H1 (cell line): ENCODE data around the gene TAOK1. TPM values are rescaled to one million over a fixed set of nuclear protein-coding genes. Genes with fewer than 3 reads are reported as not detected.

Source experiments
- CTCF ChIA-PET: fragments of 300-600 bp; sonication (Branson Sonifier 250); formaldehyde crosslinking; loops from one replicate; lab custom pipeline; 2021; ENCODE audit not compliant: partially characterized antibody; lab: Charles Lee
- POLR2A ChIA-PET: fragments of 300-600 bp; sonication (Branson Sonifier 250); formaldehyde crosslinking; loops from one replicate; lab custom pipeline; 2021; ENCODE audit warnings: inconsistent platforms; ENCODE audit not compliant: partially characterized antibody; lab: Charles Lee
- DNase-seq, 2 experiments: peaks; one replicate each; pipeline versions ENCODE4 v3.0.0 to v3.0.0-alpha.2; 2010 to 2022; ENCODE audit warnings: low spot score in 2 of 2, low read depth in 1 of 2, mixed read lengths in 1 of 2
- FAIRE-seq: peaks from 2 replicates; lab custom pipeline; 2011; peaks lifted over from hg19 to GRCh38; lab: Jason Lieb, UNC
- H2AFZ ChIP-seq: 2 replicates; pipeline ENCODE4 v1.8.1; 2012; ENCODE audit warnings: low read length, inconsistent platforms
- H2AK5ac ChIP-seq: 2 replicates; pipeline ENCODE4 v1.6.1; 2013; ENCODE audit warnings: low read depth, low read length
- H2BK120ac ChIP-seq: replicated peaks from 2 replicates; pipeline ENCODE3; 2013; ENCODE audit warnings: low read depth, low read length, inconsistent platforms
- H2BK12ac ChIP-seq: 2 replicates; pipeline ENCODE4 v1.6.1; 2013; ENCODE audit warnings: low read depth, low read length
- H2BK15ac ChIP-seq: 2 replicates; pipeline ENCODE4 v1.6.1; 2013; ENCODE audit warnings: low read length
- H2BK20ac ChIP-seq: 2 replicates; pipeline ENCODE4 v1.6.1; 2013; ENCODE audit warnings: low read length
- H2BK5ac ChIP-seq: 2 replicates; pipeline ENCODE4 v1.6.1; 2013; ENCODE audit warnings: low read depth, low read length
- H3K14ac ChIP-seq: 2 replicates; pipeline ENCODE4 v1.6.1; 2013; ENCODE audit warnings: inconsistent platforms; ENCODE audit not compliant: insufficient read length
- H3K18ac ChIP-seq: 2 replicates; pipeline ENCODE4 v1.6.1; 2013; ENCODE audit warnings: low read length; ENCODE audit errors: extremely low read depth
- H3K23ac ChIP-seq: 2 replicates; pipeline ENCODE4 v1.6.1; 2013; ENCODE audit warnings: inconsistent platforms; ENCODE audit not compliant: insufficient read length
- H3K23me2 ChIP-seq: 2 replicates; pipeline ENCODE4 v1.6.1; 2013; ENCODE audit warnings: low read depth, low read length
- H3K27ac ChIP-seq: 2 replicates; pipeline ENCODE4 v1.6.1; 2011; ENCODE audit warnings: low read depth, low read length, inconsistent platforms
- H3K27me3 ChIP-seq, 4 experiments: replicated peaks in 1 of 4; 1 replicate in 1 of 4; 2 replicates in 3 of 4; pipeline versions ENCODE4 v1.6.1 to v1.8.1; 2011 to 2013; ENCODE audit warnings: low read length in 3 of 4, mild to moderate bottlenecking in 3 of 4, inconsistent platforms in 2 of 4, mixed read lengths in 2 of 4, moderate library complexity in 1 of 4; ENCODE audit not compliant: control insufficient read depth in 3 of 4, insufficient read depth in 3 of 4; ENCODE audit errors: extremely low read depth in 1 of 4
- H3K36me3 ChIP-seq, 4 experiments: 2 replicates each; pipeline versions ENCODE4 v1.6.1 to v1.8.1; 2011 to 2013; ENCODE audit warnings: mild to moderate bottlenecking in 4 of 4, low read length in 3 of 4, moderate library complexity in 2 of 4, control low read depth in 1 of 4, inconsistent platforms in 1 of 4; ENCODE audit not compliant: insufficient read depth in 4 of 4, control insufficient read depth in 2 of 4
- H3K4ac ChIP-seq: replicated peaks from 2 replicates; pipeline ENCODE3; 2013; ENCODE audit warnings: low read length, low read depth, mixed read lengths, inconsistent platforms; ENCODE audit not compliant: insufficient read length
- H3K4me1 ChIP-seq, 4 experiments: replicated peaks in 1 of 4; 1 replicate in 1 of 4; 2 replicates in 3 of 4; pipeline versions ENCODE4 v1.6.1 to v1.8.1; 2011 to 2013; ENCODE audit warnings: low read length in 3 of 4, inconsistent platforms in 2 of 4, mixed read lengths in 1 of 4; ENCODE audit not compliant: insufficient read depth in 4 of 4, control insufficient read depth in 3 of 4
- H3K4me2 ChIP-seq, 2 experiments: 2 replicates each; pipeline versions ENCODE4 v1.6.1 to v1.8.1; 2011 to 2013; ENCODE audit warnings: low read depth in 2 of 2, low read length in 2 of 2, control low read depth in 1 of 2, inconsistent platforms in 1 of 2, mild to moderate bottlenecking in 1 of 2; ENCODE audit not compliant: insufficient read depth in 1 of 2
- H3K4me3 ChIP-seq, 4 experiments: fragments of 200-600, 300-600 bp in 1 of 4; sonication (generic), shearing (Covaris generic), sonication (Bioruptor Twin) in 1 of 4; 2 replicates each; pipeline versions ENCODE4 v1.5.1 to v1.8.1; 2011 to 2016; ENCODE audit warnings: low read length in 4 of 4, low read depth in 3 of 4, control low read depth in 2 of 4, inconsistent platforms in 2 of 4, mild to moderate bottlenecking in 2 of 4, mixed read lengths in 1 of 4, moderate library complexity in 1 of 4; ENCODE audit not compliant: insufficient read depth in 2 of 4; ENCODE audit errors: extremely low read depth in 1 of 4
- H3K56ac ChIP-seq: replicated peaks from 2 replicates; pipeline ENCODE3; 2013; ENCODE audit warnings: low read depth, mild to moderate bottlenecking, mixed read lengths, low read length, inconsistent platforms; ENCODE audit not compliant: insufficient read length
- H3K79me1 ChIP-seq: 2 replicates; pipeline ENCODE4 v1.6.1; 2013; ENCODE audit warnings: low read depth, low read length, control low read depth
- H3K79me2 ChIP-seq, 2 experiments: 2 replicates each; pipeline versions ENCODE4 v1.6.1 to v1.8.1; 2012 to 2013; ENCODE audit warnings: low read length in 2 of 2, mild to moderate bottlenecking in 2 of 2, inconsistent platforms in 1 of 2; ENCODE audit not compliant: insufficient read depth in 2 of 2, control insufficient read depth in 1 of 2
- H3K9ac ChIP-seq, 4 experiments: replicated peaks in 1 of 4; 1 replicate in 1 of 4; 2 replicates in 3 of 4; pipeline versions ENCODE4 v1.6.1 to v1.8.1; 2011 to 2013; ENCODE audit warnings: low read depth in 3 of 4, low read length in 3 of 4, control low read depth in 2 of 4, mild to moderate bottlenecking in 2 of 4, moderate library complexity in 2 of 4, inconsistent platforms in 1 of 4; ENCODE audit errors: extremely low read depth in 1 of 4
- H3K9me3 ChIP-seq, 2 experiments: 2 replicates each; pipeline versions ENCODE4 v1.6.1 to v1.8.1; 2012 to 2013; ENCODE audit warnings: mild to moderate bottlenecking in 2 of 2, moderate library complexity in 2 of 2, control low read depth in 1 of 2, inconsistent platforms in 1 of 2, low read depth in 1 of 2, low read length in 1 of 2, mixed read lengths in 1 of 2; ENCODE audit not compliant: insufficient read depth in 2 of 2
- H4K20me1 ChIP-seq, 2 experiments: replicated peaks in 1 of 2; 2 replicates each; pipeline versions ENCODE3 to v1.8.1; 2011 to 2013; ENCODE audit warnings: inconsistent platforms in 2 of 2, low read length in 2 of 2, mild to moderate bottlenecking in 1 of 2; ENCODE audit not compliant: insufficient read depth in 2 of 2, control insufficient read depth in 1 of 2
- H4K5ac ChIP-seq: 2 replicates; pipeline ENCODE4 v1.6.1; 2013; ENCODE audit warnings: low read length, low read depth, mixed read lengths, inconsistent platforms; ENCODE audit not compliant: insufficient read length
- H4K8ac ChIP-seq: 2 replicates; pipeline ENCODE4 v1.8.0; 2013; ENCODE audit warnings: mild to moderate bottlenecking, moderate library complexity, low read length, inconsistent platforms; ENCODE audit not compliant: insufficient read depth; ENCODE audit errors: extremely low read depth
- H4K91ac ChIP-seq: replicated peaks from 2 replicates; pipeline ENCODE3; 2013; ENCODE audit warnings: low read length, mixed read lengths, inconsistent platforms; ENCODE audit not compliant: insufficient read length
- CBX8 ChIP-seq: fragments of 300-800, 300-1000 bp; sonication (generic); IDR thresholded peaks from 2 replicates; pipeline ENCODE4 v1.7.1; 2016; ENCODE audit warnings: low read depth, low read length, borderline replicate concordance
- CEBPB ChIP-seq: IDR thresholded peaks from 2 replicates; pipeline ENCODE4 v1.6.1; 2012; ENCODE audit warnings: low read depth, low read length
- CHD1 ChIP-seq: IDR thresholded peaks from 2 replicates; pipeline ENCODE4 v1.6.1; 2012; ENCODE audit warnings: low read depth, low read length, improper control_type of control experiment
- CHD2 ChIP-seq: IDR thresholded peaks from 2 replicates; pipeline ENCODE4 v1.6.1; 2012; ENCODE audit warnings: low read length, improper control_type of control experiment
- CTBP2 ChIP-seq: IDR thresholded peaks from 2 replicates; pipeline ENCODE4 v1.7.0; 2011; ENCODE audit warnings: borderline replicate concordance, mild to moderate bottlenecking, moderate library complexity, mixed read lengths, low read length; ENCODE audit not compliant: insufficient read depth, insufficient read length
- HDAC6 ChIP-seq: IDR thresholded peaks from one replicate; pipeline ENCODE4 v1.7.1; 2012; ENCODE audit warnings: low read depth, mild to moderate bottlenecking, inconsistent platforms, low read length, moderate library complexity
- MAFK ChIP-seq: IDR thresholded peaks from 2 replicates; pipeline ENCODE4 v1.6.1; 2012; ENCODE audit warnings: low read depth, mild to moderate bottlenecking, improper control_type of control experiment, low read length
- PHF8 ChIP-seq: fragments of 200-600 bp; sonication (generic); conservative IDR thresholded peaks from 2 replicates; pipeline ENCODE4 v1.7.1; 2012; ENCODE audit warnings: low read depth, mild to moderate bottlenecking, inconsistent platforms, low read length, moderate library complexity
- POLR2AphosphoS5 ChIP-seq: IDR thresholded peaks from 2 replicates; pipeline ENCODE4 v1.6.1; 2011; ENCODE audit warnings: low read depth, low read length
- SIN3A ChIP-seq, 2 experiments: IDR thresholded peaks in 1 of 2; conservative IDR thresholded peaks in 1 of 2; 2 replicates each; pipeline ENCODE4 v1.6.1; 2011 to 2012; ENCODE audit warnings: low read length in 2 of 2, improper control_type of control experiment in 1 of 2, low read depth in 1 of 2, mild to moderate bottlenecking in 1 of 2
- SIRT6 ChIP-seq: IDR thresholded peaks from one replicate; pipeline ENCODE4 v1.7.1; 2012; ENCODE audit warnings: low read length, inconsistent platforms
- SP1 ChIP-seq: IDR thresholded peaks from 2 replicates; pipeline ENCODE4 v1.6.1; 2011; ENCODE audit warnings: low read depth, low read length
- SRF ChIP-seq: IDR thresholded peaks from 2 replicates; pipeline ENCODE4 v1.6.1; 2011; ENCODE audit warnings: mild to moderate bottlenecking, low read depth, low read length, moderate library complexity
- TCF12 ChIP-seq: IDR thresholded peaks from 2 replicates; pipeline ENCODE4 v1.6.1; 2011; ENCODE audit warnings: low read depth, mild to moderate bottlenecking, low read length
- WGBS, 2 experiments: shearing (Covaris generic) in 1 of 2; methylation state at CpG; one replicate each; pipeline versions ENCODE4 v1.1.6 to v1.1.7; 2013 to 2015; ENCODE audit warnings: low lambda C conversion rate in 2 of 2, mixed read lengths in 2 of 2, inconsistent platforms in 1 of 2, low coverage in 1 of 2, missing lambda C conversion rate in 1 of 2; ENCODE audit not compliant: insufficient replicate concordance in 2 of 2, insufficient coverage in 1 of 2, insufficient read length in 1 of 2; ENCODE audit errors: extremely low coverage in 1 of 2, missing lambda C conversion rate in 1 of 2; 5-methylcytosine and 5-hydroxymethylcytosine counted together
- polyA plus RNA-seq, 7 experiments: library from polyadenylated mRNA; depleted of rRNA in 3 of 7; stranded (reverse) in 5 of 7; unstranded in 2 of 7; fragments of >200 nt in 5 of 7; fragments of 200-250 nt in 2 of 7; gene quantifications; 1 replicate in 5 of 7; 2 replicates in 1 of 7; 4 replicates in 1 of 7; pipeline versions ENCODE4 v1.2.1 to v1.2.3, GENCODE V29; 2011 to 2013; ENCODE audit warnings: missing spikeins in 2 of 7, mixed read lengths in 2 of 7
- total RNA-seq: library from RNA; stranded (reverse); fragmentation: NEBNext Ultra II Directional; extraction: Animal tissue kit (Norgen Biotek cat#: 25700); gene quantifications from 2 replicates; pipeline ENCODE4 v1.2.1, GENCODE V29; 2021
- TF ChIP-seq, protein P1 (sequence below): IDR thresholded peaks from 2 replicates; pipeline ENCODE4 v1.6.1; 2012; ENCODE audit warnings: inconsistent platforms

Gene TAOK1
- total and polyA plus RNA-seq, 2 of the 8 experiments (the other 6 are each of a cell fraction or from before 2014, with no cell fraction given), result 12.2 to 90.6 TPM

DNA sequence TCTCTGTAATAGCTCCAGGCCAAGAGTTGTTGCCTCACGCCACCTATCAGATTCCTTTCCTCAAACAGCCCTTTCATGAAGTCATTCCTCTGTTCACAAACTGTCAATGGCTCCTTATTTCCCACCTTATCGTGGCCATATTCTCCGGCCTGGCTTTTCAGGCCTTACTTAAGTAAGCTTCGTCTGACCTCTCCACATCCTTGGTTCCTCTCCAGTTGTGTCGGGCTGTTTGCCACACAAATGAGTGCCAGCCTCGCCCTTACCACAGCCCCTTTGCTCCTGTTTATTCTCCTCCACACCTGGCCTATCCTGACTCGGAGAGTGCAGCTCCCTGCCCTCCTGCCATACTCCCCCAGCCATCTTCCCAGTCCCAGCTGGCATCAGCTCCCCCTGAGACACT is 180.4 kb downstream of the TAOK1 start:
- H2BK15ac ChIP-seq, result no peak overlapping the region
- ChIA-PET POLR2A (interaction anchor here (2.0 to 2.5 kb wide), 2 partner anchors 15 to 23 kb away, joined by 5 to 6 read pairs; partner anchors contain the start of gene ANKRD13B), CTCF (interaction anchor here (1.0 to 15.3 kb wide), 9 partner anchors 9 to 523 kb away, joined by 3 to 167 read pairs (median 9); partner anchors contain the start of genes ANKRD13B and CORO6)
- H3K9ac ChIP-seq, result no peak overlapping the region
- H3K36me3 ChIP-seq, result peaks cover 2 to 7% (median 5%) of the 10 kb centered on the region in 4 experiments; a peak in 5 of 8 replicates
- no peak overlapping the region for H3K4ac ChIP-seq
- H3K23me2 ChIP-seq, result peaks cover 27% of the 10 kb centered on the region
- peaks cover 11 to 33% (median 23%) of the 10 kb centered on the region in 4 experiments for H3K27me3 ChIP-seq
- no peak overlapping the region for H4K8ac ChIP-seq
- H3K56ac ChIP-seq, result no peak overlapping the region
- FAIRE-seq (no peak), DNase-seq (peak in 1 of 2 experiments; percentile 33)
- H3K4me1 ChIP-seq, result peaks cover 3 to 14% (median 10%) of the 10 kb centered on the region in 4 experiments; a peak in 6 of 7 replicates
- no peaks in the 10 kb centered on the region for H3K9me3 ChIP-seq
- H2BK5ac ChIP-seq, result no peak overlapping the region
- H2BK120ac ChIP-seq, result no peak overlapping the region
- H2BK12ac ChIP-seq, result peak overlapping the region; percentile 50; the same call in 1 of the 2 replicates
- H3K27ac ChIP-seq, result no peak overlapping the region
- no peak overlapping the region for H3K23ac ChIP-seq
- H3K18ac ChIP-seq, result no peak overlapping the region
- H4K91ac ChIP-seq, result no peak overlapping the region
- no peak overlapping the region for H2BK20ac ChIP-seq
- no peak overlapping the region for H2AFZ ChIP-seq
- no peak overlapping the region for H3K14ac ChIP-seq
- no peaks in the 10 kb centered on the region for H3K79me1 ChIP-seq
- no peak overlapping the region for H2AK5ac ChIP-seq
- no peaks in the 10 kb centered on the region for H3K79me2 ChIP-seq
- H4K20me1 ChIP-seq, result peaks cover under 1 to 1% of the 10 kb centered on the region in 2 experiments
- 88% methylated on average over 7 of the region's 7 CpGs; no CpG with 5 or more reads in 1 of the 2 experiments for WGBS, 2 experiments
- no peak overlapping the region for H3K4me3 ChIP-seq
- no peak overlapping the region for H3K4me2 ChIP-seq
- no peak overlapping the region for H4K5ac ChIP-seq
- TF ChIP-seq SRF (no peak), TCF12 (no peak), POLR2AphosphoS5 (no peak), SP1 (no peak), CBX8 (no peak), SIN3A (conservative IDR thresholded peaks at IDR 0.05 in 1 of 2, IDR thresholded peaks at IDR 0.05 in 1 of 2; ENCODE audit: low read depth in 1 of 2, low read length in 2 of 2) (no peak), SIRT6 (no peak), MAFK (no peak), HDAC6 (no peak), CHD1 (no peak), CTBP2 (no peak), PHF8 (no peak), CHD2 (no peak), CEBPB (no peak)
- TF ChIP-seq, protein P1, sequence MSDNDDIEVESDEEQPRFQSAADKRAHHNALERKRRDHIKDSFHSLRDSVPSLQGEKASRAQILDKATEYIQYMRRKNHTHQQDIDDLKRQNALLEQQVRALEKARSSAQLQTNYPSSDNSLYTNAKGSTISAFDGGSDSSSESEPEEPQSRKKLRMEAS, result no peak
